HK-2 (cell line): ENCODE measurements around the gene TBXA2R.

Source experiments
- DNase-seq: peaks from one replicate; pipeline ENCODE4 v3.0.0-alpha.2; 2018; ENCODE audit not compliant: unreplicated experiment

The TBXA2R gene

DNA sequence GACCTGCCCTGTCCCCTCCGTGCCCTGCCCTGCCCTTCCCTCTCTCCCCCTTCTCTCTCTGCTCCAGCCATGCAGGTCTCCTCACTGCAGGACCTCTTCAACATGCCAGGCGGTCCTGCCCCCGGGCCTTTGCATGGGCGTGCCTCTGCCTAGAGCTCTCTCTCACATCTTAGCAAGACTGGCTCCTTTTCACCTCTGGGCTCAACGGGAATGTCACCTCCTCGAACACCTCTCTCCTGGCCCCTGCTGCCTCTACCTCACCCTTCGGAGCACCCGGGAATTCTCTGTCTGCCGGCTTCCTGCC lies 54.9 kb downstream of the TBXA2R start:
- no peak for DNase-seq

DNA sequence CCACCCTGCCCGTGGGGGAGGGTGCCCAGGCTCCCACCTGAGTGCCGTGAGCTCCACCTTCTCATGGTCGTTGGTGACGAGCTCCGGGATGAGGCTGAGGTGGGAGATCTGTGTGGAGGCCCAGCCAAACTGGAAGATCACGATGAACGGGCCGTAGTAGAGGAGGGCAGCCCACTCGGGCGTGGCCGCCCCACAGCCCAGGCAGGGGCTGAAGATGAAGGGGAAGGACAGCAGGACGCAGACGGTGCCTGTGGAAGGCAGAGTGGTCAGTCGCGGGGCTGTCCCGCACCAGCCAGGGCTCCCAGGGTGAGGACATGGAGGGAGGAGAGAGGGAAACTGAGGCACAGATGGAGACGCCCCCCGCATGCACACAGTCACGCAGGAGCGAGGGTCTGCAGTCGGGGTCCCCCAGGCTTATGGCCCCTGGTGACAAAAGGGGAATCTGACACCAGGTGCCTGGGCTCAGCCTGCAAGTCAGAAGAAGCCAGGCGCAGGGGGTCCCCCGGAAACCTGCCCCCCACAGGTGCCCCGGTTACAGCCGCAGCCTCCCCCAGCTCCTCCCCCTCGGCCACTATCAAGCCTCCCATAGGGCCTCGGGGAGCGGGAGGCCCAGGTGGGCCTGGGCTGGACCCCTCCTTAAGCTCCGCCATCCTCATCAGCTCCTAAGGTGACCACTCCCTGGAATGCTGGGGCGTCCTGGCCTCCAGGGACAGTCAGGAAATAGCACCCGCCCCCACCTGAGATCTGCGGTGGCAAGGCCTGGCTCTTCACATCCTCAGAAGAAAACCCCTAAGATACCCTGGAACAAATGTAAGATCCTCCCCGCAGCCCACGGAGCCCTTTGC lies 55.5 kb downstream of the TBXA2R start:
- no peak for DNase-seq

GRCh38 chr19:3549816-3550215 lies 56.9 kb downstream of the TBXA2R start:
- no peak for DNase-seq

DNA sequence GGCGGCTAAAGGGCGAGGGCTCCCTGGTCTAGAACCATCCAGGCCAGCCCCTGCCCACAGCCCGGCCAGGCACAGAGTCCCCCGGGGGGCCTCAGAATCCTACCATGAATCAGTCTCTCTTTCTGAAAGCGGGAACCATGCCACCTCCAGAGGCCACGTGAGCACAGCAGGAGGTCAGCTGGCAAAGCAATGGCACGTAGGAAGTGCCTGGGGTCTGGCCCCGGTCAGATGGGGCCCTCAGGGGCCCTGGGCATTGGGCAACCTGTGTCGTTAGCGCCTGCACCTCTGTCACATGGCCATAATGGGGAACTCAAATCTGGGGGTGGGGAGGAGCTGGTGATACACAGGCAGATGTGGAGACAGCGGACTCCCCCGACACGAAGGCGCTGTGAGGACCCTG lies 58.1 kb downstream of the TBXA2R start:
- DNase-seq = no peak

DNA sequence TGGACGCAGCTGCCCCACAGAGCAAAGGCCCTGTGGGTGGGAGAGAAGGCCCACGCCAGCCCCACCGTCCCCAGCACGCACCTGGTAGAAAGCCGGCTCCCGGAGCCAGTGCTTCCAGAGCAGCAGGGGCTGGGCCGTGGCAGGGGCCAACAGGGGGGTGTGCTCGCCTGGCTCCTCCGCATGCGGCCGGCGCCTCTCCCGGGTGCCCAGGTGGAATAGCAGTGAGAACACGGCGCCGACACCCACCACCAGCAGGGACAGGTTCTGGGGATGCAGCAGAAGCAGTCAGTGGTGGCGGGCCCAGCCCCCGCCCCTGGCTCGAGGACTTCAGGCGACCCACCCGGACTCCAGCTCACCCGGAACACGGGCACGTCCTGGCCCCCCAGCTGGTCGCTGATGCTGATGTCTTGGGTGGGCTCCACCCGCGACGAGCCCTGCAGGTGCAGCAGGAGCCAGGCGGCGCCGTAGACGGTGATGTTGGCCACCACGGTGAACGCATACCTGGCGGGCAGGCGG lies 58.9 kb downstream of the TBXA2R start:
- no peak for DNase-seq

- peak; percentile 40 for DNase-seq
Observed at GRCh38 chr19:3547301-3547731, 59.4 kb downstream of the TBXA2R start.

DNA sequence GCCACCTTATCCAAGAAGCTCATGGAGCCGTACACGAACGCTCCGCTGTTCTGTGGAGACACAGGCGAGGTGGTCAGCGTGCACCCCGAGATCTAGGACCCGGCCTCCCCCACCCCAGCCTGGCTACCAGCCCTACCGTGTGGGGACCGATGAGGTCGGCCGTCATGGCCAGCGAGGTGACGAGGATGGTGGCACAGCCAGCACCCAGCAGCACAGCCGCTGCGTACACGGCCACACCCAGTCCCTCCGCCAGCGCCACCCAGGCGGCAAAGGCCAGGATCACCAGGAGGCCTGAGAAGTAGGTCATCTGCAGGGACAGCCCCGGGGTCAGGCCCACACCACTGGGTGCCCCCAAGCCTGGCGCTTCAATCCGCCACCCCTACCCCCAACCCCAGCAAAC lies 60.6 kb downstream of the TBXA2R start:
- DNase-seq = no peak

- no peak for DNase-seq
Observed at GRCh38 chr19:3545669-3546034, 61.0 kb downstream of the TBXA2R start.

GRCh38 chr19:3544742-3545668 lies 61.7 kb downstream of the TBXA2R start:
- DNase-seq = peak; percentile 84
